ENCODE measurements around the gene PRM3. TPM values are rescaled to one million over a fixed set of nuclear protein-coding genes. Genes with fewer than 3 reads are reported as not detected.

Gene PRM3
- total RNA-seq, 1 experiment from 2014 or later = not detected

GRCh38 chr16:11307639-11308492 lies 34.4 kb upstream of the PRM3 start:
- H3K27me3 Mint-ChIP-seq (ENCODE audit: insufficient read depth, unreplicated experiment) = no peaks in the 10 kb centered on the region
- no peak for TF ChIP-seq CTCF (IDR thresholded peaks at IDR 0.05; ENCODE audit: unreplicated experiment)
- BruUV-seq (replicated peaks) = no TSS peak
- H3K4me3 Mint-ChIP-seq (ENCODE audit: unreplicated experiment) = no peak overlapping the region
- peaks cover 9% of the 10 kb centered on the region for H3K4me1 Mint-ChIP-seq (ENCODE audit: insufficient read depth, unreplicated experiment)
- POLR2A ChIA-PET = interaction anchor here (0.6 kb wide), 2 partner anchors 37 to 159 kb away, joined by 3 to 4 read pairs; partner anchors contain the start of gene RMI2
- CTCF ChIA-PET = interaction anchor here (0.5 kb wide), 1 partner anchor 673 kb away, joined by 6 read pairs; no protein-coding TSS in a partner anchor
- peaks cover 4% of the 10 kb centered on the region for H3K36me3 Mint-ChIP-seq (ENCODE audit: insufficient read depth, unreplicated experiment)
- no peaks in the 10 kb centered on the region for H3K9me3 Mint-ChIP-seq (ENCODE audit: unreplicated experiment)
- no peak overlapping the region for H3K27ac Mint-ChIP-seq (ENCODE audit: low read depth, unreplicated experiment)
- intact Hi-C loops (cut with micrococcal nuclease) = no loop called here
- DNase-seq (ENCODE audit: unreplicated experiment) = no peak

DNA sequence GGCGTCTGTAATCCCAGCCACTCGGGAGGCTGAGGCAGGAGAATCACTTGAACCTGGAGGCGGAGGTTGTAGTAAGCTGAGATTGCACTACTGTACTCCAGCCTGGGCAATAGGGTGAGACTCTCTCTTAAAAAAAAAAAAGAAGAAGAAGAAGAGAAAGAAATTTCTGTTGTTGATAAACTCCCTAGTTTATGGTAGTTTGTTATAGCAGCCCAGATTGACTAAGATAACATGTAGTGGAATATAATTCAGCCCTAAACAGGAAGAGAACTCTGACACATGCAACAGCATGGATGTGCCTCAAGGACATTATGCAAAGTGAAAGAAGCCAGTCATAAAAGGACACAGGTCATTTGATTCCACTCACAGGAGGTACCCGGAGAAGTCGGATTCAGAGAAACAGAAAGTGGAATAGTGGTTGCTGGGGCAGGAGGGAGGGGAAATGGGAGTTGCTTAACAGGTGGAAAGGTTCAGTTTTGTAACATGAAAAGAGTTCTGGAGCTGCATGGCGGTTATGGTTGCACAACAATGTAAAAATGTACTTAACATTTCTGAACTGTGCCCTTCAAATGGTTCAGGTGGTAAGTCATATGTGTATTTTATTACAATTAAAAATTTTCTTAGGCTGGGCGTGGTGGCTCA lies 33.7 kb upstream of the PRM3 start:
- CTCF ChIA-PET = no interaction called here
- DNase-seq (ENCODE audit: unreplicated experiment) = peak; percentile 53
- intact Hi-C loops (cut with micrococcal nuclease) = no loop called here
- H3K27me3 Mint-ChIP-seq (ENCODE audit: insufficient read depth, unreplicated experiment) = no peaks in the 10 kb centered on the region
- no peak overlapping the region for H3K4me3 Mint-ChIP-seq (ENCODE audit: unreplicated experiment)
- H3K9me3 Mint-ChIP-seq (ENCODE audit: unreplicated experiment) = no peaks in the 10 kb centered on the region
- BruUV-seq (replicated peaks) = no TSS peak
- POLR2A ChIA-PET = interaction anchor here (0.6 kb wide), 1 partner anchor 38 kb away, joined by 3 read pairs; the partner anchor contains the start of gene RMI2
- no peaks in the 10 kb centered on the region for H3K36me3 Mint-ChIP-seq (ENCODE audit: insufficient read depth, unreplicated experiment)
- peaks cover 6% of the 10 kb centered on the region for H3K4me1 Mint-ChIP-seq (ENCODE audit: insufficient read depth, unreplicated experiment)
- TF ChIP-seq CTCF (IDR thresholded peaks at IDR 0.05; ENCODE audit: unreplicated experiment) = no peak
- H3K27ac Mint-ChIP-seq (ENCODE audit: low read depth, unreplicated experiment) = no peak overlapping the region

GRCh38 chr16:11306381-11306780 lies 33.0 kb upstream of the PRM3 start:
- Mint-ChIP-seq H3K27ac (ENCODE audit: low read depth, unreplicated experiment) (no peak overlapping the region), H3K9me3 (ENCODE audit: unreplicated experiment) (no peaks in the 10 kb centered on the region), H3K27me3 (ENCODE audit: insufficient read depth, unreplicated experiment) (no peaks in the 10 kb centered on the region), H3K4me3 (ENCODE audit: unreplicated experiment) (no peak overlapping the region), H3K36me3 (ENCODE audit: insufficient read depth, unreplicated experiment) (no peaks in the 10 kb centered on the region), H3K4me1 (ENCODE audit: insufficient read depth, unreplicated experiment) (peaks cover 6% of the 10 kb centered on the region)
- TF ChIP-seq CTCF (IDR thresholded peaks at IDR 0.05; ENCODE audit: unreplicated experiment) = no peak
- no TSS peak for BruUV-seq (replicated peaks)
- ChIA-PET POLR2A (no interaction called here), CTCF (no interaction called here)
- intact Hi-C loops (cut with micrococcal nuclease) = no loop called here
- no peak for DNase-seq (ENCODE audit: unreplicated experiment)

GRCh38 chr16:11303405-11304138 lies 30.1 kb upstream of the PRM3 start:
- POLR2A ChIA-PET = no interaction called here
- intact Hi-C loops (cut with micrococcal nuclease) = no loop called here
- Mint-ChIP-seq H3K4me1 (ENCODE audit: insufficient read depth, unreplicated experiment) (peaks cover 6% of the 10 kb centered on the region), H3K36me3 (ENCODE audit: insufficient read depth, unreplicated experiment) (no peaks in the 10 kb centered on the region), H3K4me3 (ENCODE audit: unreplicated experiment) (no peak overlapping the region), H3K9me3 (ENCODE audit: unreplicated experiment) (no peaks in the 10 kb centered on the region), H3K27me3 (ENCODE audit: insufficient read depth, unreplicated experiment) (no peaks in the 10 kb centered on the region), H3K27ac (ENCODE audit: low read depth, unreplicated experiment) (no peak overlapping the region)
- DNase-seq (ENCODE audit: unreplicated experiment) = no peak
- no TSS peak for BruUV-seq (replicated peaks)
- no peak for TF ChIP-seq CTCF (IDR thresholded peaks at IDR 0.05; ENCODE audit: unreplicated experiment)
- CTCF ChIA-PET = interaction anchor here (1.0 kb wide), 1 partner anchor 46 kb away, joined by 3 read pairs; no protein-coding TSS in a partner anchor

Measured in MCF 10A (cell line).